H9 (cell line): ENCODE data around the gene SEMA4C. TPM values are rescaled to one million over a fixed set of nuclear protein-coding genes. Genes with fewer than 3 reads are reported as not detected.

Experiments used
- DNase-seq: peaks from one replicate; pipeline ENCODE4 v3.0.0-alpha.2; 2017
- H2AFZ ChIP-seq: one replicate; pipeline ENCODE4 v1.6.1; 2013; ENCODE audit warnings: mild to moderate bottlenecking, low read length, control low read depth, moderate library complexity
- H2AK5ac ChIP-seq: 2 replicates; pipeline ENCODE4 v1.6.1; 2013; ENCODE audit warnings: low read length, control low read depth, mixed read lengths; ENCODE audit not compliant: insufficient read length
- H2BK120ac ChIP-seq: one replicate; pipeline ENCODE4 v1.6.1; 2013; ENCODE audit warnings: low read depth, mild to moderate bottlenecking, low read length, control low read depth, inconsistent platforms; ENCODE audit not compliant: poor library complexity, severe bottlenecking
- H2BK12ac ChIP-seq: 2 replicates; pipeline ENCODE4 v1.6.1; 2013; ENCODE audit warnings: low read length, control low read depth, mixed read lengths, low read depth; ENCODE audit not compliant: insufficient read length
- H2BK15ac ChIP-seq: 2 replicates; pipeline ENCODE4 v1.6.1; 2013; ENCODE audit warnings: low read depth, low read length, control low read depth
- H2BK20ac ChIP-seq: one replicate; pipeline ENCODE4 v1.6.1; 2013; ENCODE audit warnings: low read depth, mild to moderate bottlenecking, low read length, control low read depth, inconsistent platforms; ENCODE audit not compliant: poor library complexity, severe bottlenecking
- H2BK5ac ChIP-seq: 2 replicates; pipeline ENCODE4 v1.6.1; 2013; ENCODE audit warnings: low read length, control low read depth, mixed read lengths; ENCODE audit not compliant: insufficient read length
- H3K14ac ChIP-seq: 2 replicates; pipeline ENCODE4 v1.6.1; 2013; ENCODE audit warnings: low read length, control low read depth; ENCODE audit not compliant: insufficient read depth
- H3K18ac ChIP-seq: 2 replicates; pipeline ENCODE4 v1.6.1; 2013; ENCODE audit warnings: low read depth, mild to moderate bottlenecking, mixed read lengths, low read length, control low read depth; ENCODE audit not compliant: insufficient read length
- H3K23ac ChIP-seq: 2 replicates; pipeline ENCODE4 v1.6.1; 2013; ENCODE audit warnings: low read length, control low read depth, mixed read lengths, low read depth; ENCODE audit not compliant: insufficient read length
- H3K23me2 ChIP-seq: 2 replicates; pipeline ENCODE4 v1.6.1; 2013; ENCODE audit warnings: low read depth, mild to moderate bottlenecking, mixed read lengths, low read length, control low read depth; ENCODE audit not compliant: insufficient read length, poor library complexity, severe bottlenecking
- H3K27ac ChIP-seq: 2 replicates; pipeline ENCODE4 v1.5.1; 2013; ENCODE audit warnings: low read length, control low read depth, mixed read lengths, low read depth; ENCODE audit not compliant: insufficient read length
- H3K27me3 ChIP-seq: 2 replicates; pipeline ENCODE4 v1.6.1; 2013; ENCODE audit warnings: low read length, control low read depth, inconsistent platforms; ENCODE audit not compliant: insufficient read depth
- H3K4ac ChIP-seq: 2 replicates; pipeline ENCODE4 v1.6.1; 2013; ENCODE audit warnings: low read depth, mild to moderate bottlenecking, control low read depth, inconsistent platforms, low read length, moderate library complexity
- H3K4me1 ChIP-seq: 2 replicates; pipeline ENCODE4 v1.6.1; 2013; ENCODE audit warnings: low read length, control low read depth, inconsistent platforms; ENCODE audit not compliant: insufficient read depth
- H3K4me2 ChIP-seq: 2 replicates; pipeline ENCODE4 v1.6.1; 2013; ENCODE audit warnings: low read length, control low read depth, mixed read lengths; ENCODE audit not compliant: insufficient read length, insufficient read depth
- H3K56ac ChIP-seq: 2 replicates; pipeline ENCODE4 v1.6.1; 2013; ENCODE audit warnings: low read depth, mild to moderate bottlenecking, mixed read lengths, low read length, control low read depth; ENCODE audit not compliant: insufficient read length
- H3K79me1 ChIP-seq: 2 replicates; pipeline ENCODE4 v1.6.1; 2013; ENCODE audit warnings: low read depth, mild to moderate bottlenecking, moderate library complexity, low read length, control low read depth, inconsistent platforms; ENCODE audit not compliant: insufficient read depth, poor library complexity, severe bottlenecking
- H3K79me2 ChIP-seq: 2 replicates; pipeline ENCODE4 v1.6.1; 2013; ENCODE audit warnings: low read length, control low read depth, inconsistent platforms; ENCODE audit not compliant: insufficient read depth
- H3K9ac ChIP-seq: 2 replicates; pipeline ENCODE4 v1.6.1; 2013; ENCODE audit warnings: low read length, control low read depth, mixed read lengths; ENCODE audit not compliant: insufficient read length; ENCODE audit errors: extremely low read depth
- H3K9me3 ChIP-seq: one replicate; pipeline ENCODE4 v1.6.1; 2013; ENCODE audit warnings: low read depth, low read length, inconsistent platforms; ENCODE audit not compliant: control insufficient read depth
- H3T11ph ChIP-seq: one replicate; pipeline ENCODE4 v1.6.1; 2013; ENCODE audit warnings: mild to moderate bottlenecking, low read length, control low read depth, inconsistent platforms
- H4K20me1 ChIP-seq: one replicate; pipeline ENCODE4 v1.6.1; 2013; ENCODE audit not compliant: control insufficient read depth, insufficient read length, insufficient read depth
- H4K5ac ChIP-seq: 2 replicates; pipeline ENCODE4 v1.6.1; 2013; ENCODE audit warnings: low read depth, mild to moderate bottlenecking, mixed read lengths, low read length, control low read depth; ENCODE audit not compliant: insufficient read length
- H4K8ac ChIP-seq: replicated peaks from 2 replicates; pipeline ENCODE4 v1.6.1; 2013; ENCODE audit warnings: low read length, control low read depth, mixed read lengths, low read depth; ENCODE audit not compliant: insufficient read length
- H4K91ac ChIP-seq: 2 replicates; pipeline ENCODE4 v1.6.1; 2013; ENCODE audit warnings: low read depth, mild to moderate bottlenecking, moderate library complexity, mixed read lengths, low read length, control low read depth; ENCODE audit not compliant: insufficient read length
- H3K27ac Mint-ChIP-seq, 3 experiments: 2 replicates in 2 of 3; 3 replicates in 1 of 3; pipeline ENCODE4 v1.8.0; 2020 to 2021; ENCODE audit warnings: mixed read lengths in 3 of 3, mild to moderate bottlenecking in 1 of 3, moderate library complexity in 1 of 3
- H3K27me3 Mint-ChIP-seq: 2 replicates; pipeline ENCODE4 v1.8.0; 2021; ENCODE audit warnings: low read depth, mild to moderate bottlenecking, moderate library complexity, mixed read lengths
- H3K36me3 Mint-ChIP-seq, 3 experiments: 2 replicates in 2 of 3; 3 replicates in 1 of 3; pipeline ENCODE4 v1.8.0; 2020 to 2021; ENCODE audit warnings: low read depth in 3 of 3, mixed read lengths in 3 of 3; ENCODE audit not compliant: insufficient read depth in 1 of 3
- H3K4me1 Mint-ChIP-seq, 2 experiments: 2 replicates each; pipeline ENCODE4 v1.8.0; 2020; ENCODE audit warnings: mixed read lengths in 2 of 2
- H3K4me3 Mint-ChIP-seq, 2 experiments: 2 replicates in 1 of 2; 3 replicates in 1 of 2; pipeline ENCODE4 v1.8.0; 2020 to 2021; ENCODE audit warnings: mild to moderate bottlenecking in 2 of 2, mixed read lengths in 2 of 2, moderate library complexity in 1 of 2
- H3K9me3 Mint-ChIP-seq, 2 experiments: 2 replicates in 1 of 2; 3 replicates in 1 of 2; pipeline ENCODE4 v1.8.0; 2020; ENCODE audit warnings: mild to moderate bottlenecking in 2 of 2, mixed read lengths in 2 of 2, moderate library complexity in 1 of 2
- WGBS: extraction: QIAGEN DNeasy Blood & Tissue Kit; methylation state at CpG from one replicate; pipeline ENCODE4 v1.1.7; 2013; ENCODE audit warnings: missing lambda C conversion rate, low lambda C conversion rate, mixed read lengths; ENCODE audit not compliant: insufficient read length; ENCODE audit errors: extremely low coverage; 5-methylcytosine and 5-hydroxymethylcytosine counted together
- total RNA-seq: library from RNA; stranded (reverse); gene quantifications from 2 replicates; pipeline ENCODE4 v1.2.1, GENCODE V29; 2021
- TF ChIP-seq, protein P1 (sequence below): fragments of 200-600 bp; sonication (generic); conservative IDR thresholded peaks from 3 replicates; pipeline ENCODE4 v1.8.0; 2021; ENCODE audit warnings: antibody characterized with exemption, mild to moderate bottlenecking

SEMA4C gene
- total RNA-seq, 1 experiment from 2014 or later = 81.6 TPM

DNA sequence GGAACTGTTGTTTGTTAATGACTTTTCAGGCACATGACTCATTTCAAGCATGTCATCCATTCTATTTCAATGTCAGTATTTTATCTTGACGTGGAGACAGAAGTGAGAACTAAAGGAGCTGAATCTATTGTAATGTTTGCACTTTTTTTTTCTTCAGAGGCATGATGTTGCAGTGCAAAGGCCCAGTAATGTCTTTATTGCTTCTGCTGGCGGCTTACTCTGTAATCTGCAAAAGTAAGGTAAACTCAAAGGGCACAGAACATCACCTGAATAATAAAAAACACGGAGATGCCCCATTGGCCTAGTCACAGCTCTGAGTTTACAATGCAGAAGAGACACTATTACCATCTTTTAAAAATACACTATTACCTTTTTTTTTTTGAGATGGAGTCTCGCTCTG lies 56.2 kb downstream of the SEMA4C start:
- no peak overlapping the region for H3K18ac ChIP-seq
- no peak overlapping the region for H3K4me2 ChIP-seq
- no CpG with 5 or more reads among the region's 4 CpGs for WGBS
- peaks cover 3% of the 10 kb centered on the region; the same call in 1 of the 2 replicates for H3K4me1 ChIP-seq
- H3K9me3 ChIP-seq = no peaks in the 10 kb centered on the region
- peaks cover 1% of the 10 kb centered on the region; the same call in 1 of the 2 replicates for H3K27me3 Mint-ChIP-seq
- H2BK120ac ChIP-seq = no peak overlapping the region
- TF ChIP-seq, protein P1, sequence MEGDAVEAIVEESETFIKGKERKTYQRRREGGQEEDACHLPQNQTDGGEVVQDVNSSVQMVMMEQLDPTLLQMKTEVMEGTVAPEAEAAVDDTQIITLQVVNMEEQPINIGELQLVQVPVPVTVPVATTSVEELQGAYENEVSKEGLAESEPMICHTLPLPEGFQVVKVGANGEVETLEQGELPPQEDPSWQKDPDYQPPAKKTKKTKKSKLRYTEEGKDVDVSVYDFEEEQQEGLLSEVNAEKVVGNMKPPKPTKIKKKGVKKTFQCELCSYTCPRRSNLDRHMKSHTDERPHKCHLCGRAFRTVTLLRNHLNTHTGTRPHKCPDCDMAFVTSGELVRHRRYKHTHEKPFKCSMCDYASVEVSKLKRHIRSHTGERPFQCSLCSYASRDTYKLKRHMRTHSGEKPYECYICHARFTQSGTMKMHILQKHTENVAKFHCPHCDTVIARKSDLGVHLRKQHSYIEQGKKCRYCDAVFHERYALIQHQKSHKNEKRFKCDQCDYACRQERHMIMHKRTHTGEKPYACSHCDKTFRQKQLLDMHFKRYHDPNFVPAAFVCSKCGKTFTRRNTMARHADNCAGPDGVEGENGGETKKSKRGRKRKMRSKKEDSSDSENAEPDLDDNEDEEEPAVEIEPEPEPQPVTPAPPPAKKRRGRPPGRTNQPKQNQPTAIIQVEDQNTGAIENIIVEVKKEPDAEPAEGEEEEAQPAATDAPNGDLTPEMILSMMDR = no peak
- H3K27ac ChIP-seq = no peak overlapping the region
- H3K79me1 ChIP-seq = peaks cover 2% of the 10 kb centered on the region
- H2AFZ ChIP-seq = no peak overlapping the region
- H4K5ac ChIP-seq = no peak overlapping the region
- no peak overlapping the region for H4K91ac ChIP-seq
- peaks cover 2% of the 10 kb centered on the region; the same call in 1 of the 2 replicates for H3K79me2 ChIP-seq
- H4K20me1 ChIP-seq = peaks cover 2% of the 10 kb centered on the region
- H3K9ac ChIP-seq = no peak overlapping the region
- H2AK5ac ChIP-seq = no peak overlapping the region
- H2BK5ac ChIP-seq = no peak overlapping the region
- no peak overlapping the region for H3K4me3 Mint-ChIP-seq
- H3K27me3 ChIP-seq = no peaks in the 10 kb centered on the region
- H3K14ac ChIP-seq = no peak overlapping the region
- no peak overlapping the region for H3K23ac ChIP-seq
- H4K8ac ChIP-seq = no peak overlapping the region
- H3K23me2 ChIP-seq = peaks cover 7% of the 10 kb centered on the region
- H3K9me3 Mint-ChIP-seq = no peaks in the 10 kb centered on the region; a peak in 1 of 5 replicates
- no peak overlapping the region for H2BK15ac ChIP-seq
- no peak overlapping the region for H3K27ac Mint-ChIP-seq
- no peak overlapping the region for H3K56ac ChIP-seq
- H3K4ac ChIP-seq = no peak overlapping the region
- H3T11ph ChIP-seq = no peak overlapping the region
- H3K4me1 Mint-ChIP-seq = peaks cover 19 to 22% of the 10 kb centered on the region in 2 experiments
- no peak for DNase-seq
- no peak overlapping the region for H2BK12ac ChIP-seq
- H2BK20ac ChIP-seq = no peak overlapping the region
- H3K36me3 Mint-ChIP-seq = peaks cover 5 to 15% (median 10%) of the 10 kb centered on the region in 3 experiments
